Pons (tissue), 1 donor: ENCODE data around the gene THAP5.
A peak's percentile ranks its signal among the peaks of the same experiment; 100 is the strongest.

Experiments used
- DNase-seq: peaks from one replicate; pipeline ENCODE4 v3.0.0-alpha.2; 2016; ENCODE audit warnings: low spot score

Gene THAP5, protein sequence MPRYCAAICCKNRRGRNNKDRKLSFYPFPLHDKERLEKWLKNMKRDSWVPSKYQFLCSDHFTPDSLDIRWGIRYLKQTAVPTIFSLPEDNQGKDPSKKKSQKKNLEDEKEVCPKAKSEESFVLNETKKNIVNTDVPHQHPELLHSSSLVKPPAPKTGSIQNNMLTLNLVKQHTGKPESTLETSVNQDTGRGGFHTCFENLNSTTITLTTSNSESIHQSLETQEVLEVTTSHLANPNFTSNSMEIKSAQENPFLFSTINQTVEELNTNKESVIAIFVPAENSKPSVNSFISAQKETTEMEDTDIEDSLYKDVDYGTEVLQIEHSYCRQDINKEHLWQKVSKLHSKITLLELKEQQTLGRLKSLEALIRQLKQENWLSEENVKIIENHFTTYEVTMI

DNA sequence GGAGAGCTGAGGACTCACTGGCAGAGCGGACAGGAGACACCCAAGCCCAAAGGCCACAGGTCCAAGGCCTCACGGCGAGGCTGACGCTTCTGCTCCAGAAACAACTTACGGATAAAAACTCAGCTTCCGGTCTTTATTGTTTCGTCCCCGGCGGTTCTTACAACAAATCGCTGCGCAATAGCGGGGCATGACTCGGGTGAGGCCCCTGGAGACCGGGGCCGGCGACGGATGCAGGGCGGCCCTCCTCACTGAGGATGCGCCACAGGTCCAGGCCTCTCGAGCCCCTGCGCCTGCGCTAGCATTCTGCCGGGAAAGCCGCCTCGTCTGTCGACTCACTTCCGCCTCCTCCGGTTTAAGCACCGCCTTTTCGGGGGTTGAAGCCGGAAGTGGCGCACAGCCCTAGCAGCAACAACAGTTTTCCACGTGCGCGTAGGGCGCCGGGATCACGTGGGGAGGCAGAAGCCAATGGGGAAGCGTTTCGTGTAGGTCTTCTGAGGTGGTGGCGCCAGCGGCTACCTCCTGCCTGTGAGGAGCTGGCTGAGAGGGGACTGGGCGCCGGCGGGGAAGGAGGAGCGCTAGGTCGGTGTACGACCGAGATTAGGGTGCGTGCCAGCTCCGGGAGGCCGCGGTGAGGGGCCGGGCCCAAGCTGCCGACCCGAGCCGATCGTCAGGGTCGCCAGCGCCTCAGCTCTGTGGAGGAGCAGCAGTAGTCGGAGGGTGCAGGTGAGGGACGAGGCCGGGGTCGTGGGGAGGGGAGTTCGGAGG, at the start of gene THAP5, which contains the start of gene DNAJB9:
Gene THAP5, minus strand, starts transcription at position 326 of the 765 bp plus-strand sequence. Its CDS starts 137 bp downstream, at position 189.
Gene DNAJB9, plus strand, starts transcription at position 494 of the 765 bp plus-strand sequence. CDS start 1,853 bp downstream, outside the sequence.
- DNase-seq, result peak; percentile 100

DNA sequence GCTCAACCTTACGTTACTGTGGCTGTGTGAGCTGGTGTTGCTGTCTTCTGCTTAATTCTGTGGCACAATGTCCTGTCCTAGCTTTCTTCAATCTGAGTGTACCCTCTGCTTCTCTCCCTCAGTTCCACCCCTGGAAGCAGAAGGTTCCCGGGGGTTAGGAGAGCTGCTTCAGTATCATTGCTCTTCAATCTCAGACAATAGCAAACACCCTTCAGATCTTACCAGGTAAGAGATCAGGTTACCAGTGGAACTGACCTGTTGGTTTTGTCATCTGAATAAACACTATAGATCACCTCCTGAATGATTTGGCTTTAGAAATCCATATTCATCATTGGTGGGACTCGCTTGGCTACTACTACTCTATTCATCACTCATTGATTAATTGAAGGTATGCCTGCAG, 48.5 kb upstream of the THAP5 start:
- no peak for DNase-seq

DNA sequence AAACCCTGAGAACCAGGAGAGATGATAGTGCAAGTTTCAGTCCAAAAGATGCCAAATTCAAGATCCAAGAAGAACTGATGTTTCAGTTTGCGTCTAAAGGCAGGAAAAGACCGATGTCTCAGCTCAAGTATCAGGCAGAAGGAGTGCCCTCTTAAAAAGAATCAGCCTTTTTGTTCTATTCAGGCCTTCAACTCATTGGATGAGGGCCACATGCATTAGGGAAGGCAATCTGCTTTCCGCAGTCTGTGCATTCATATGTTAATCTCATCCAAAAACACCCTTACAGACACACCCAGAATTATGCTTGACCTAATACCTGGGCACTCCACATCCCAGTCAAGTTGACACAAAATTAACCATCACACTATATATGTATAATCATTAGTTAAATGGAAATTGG, 45.4 kb upstream of the THAP5 start:
- DNase-seq, result no peak

DNA sequence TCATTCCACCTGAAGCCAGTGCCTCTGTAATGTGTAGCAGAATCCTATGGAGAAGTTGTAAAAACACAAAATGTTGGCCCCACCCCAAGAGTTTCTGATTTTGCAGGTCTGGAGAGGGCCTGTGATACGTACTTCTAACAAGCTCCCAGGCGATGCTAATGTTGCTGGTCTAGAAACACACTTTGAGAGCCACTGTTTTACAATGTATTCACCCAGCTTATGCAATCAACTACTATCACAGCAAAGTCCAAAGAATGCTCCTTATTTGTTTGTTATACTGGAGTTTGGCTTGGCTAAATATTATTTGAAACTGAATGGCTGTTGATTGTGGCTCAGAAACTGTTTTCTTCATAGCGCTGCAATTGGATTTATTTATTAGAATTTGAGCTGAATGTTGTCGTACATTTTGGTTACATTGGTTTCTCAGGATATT, 44.5 kb upstream of the THAP5 start:
- DNase-seq, result no peak

DNA sequence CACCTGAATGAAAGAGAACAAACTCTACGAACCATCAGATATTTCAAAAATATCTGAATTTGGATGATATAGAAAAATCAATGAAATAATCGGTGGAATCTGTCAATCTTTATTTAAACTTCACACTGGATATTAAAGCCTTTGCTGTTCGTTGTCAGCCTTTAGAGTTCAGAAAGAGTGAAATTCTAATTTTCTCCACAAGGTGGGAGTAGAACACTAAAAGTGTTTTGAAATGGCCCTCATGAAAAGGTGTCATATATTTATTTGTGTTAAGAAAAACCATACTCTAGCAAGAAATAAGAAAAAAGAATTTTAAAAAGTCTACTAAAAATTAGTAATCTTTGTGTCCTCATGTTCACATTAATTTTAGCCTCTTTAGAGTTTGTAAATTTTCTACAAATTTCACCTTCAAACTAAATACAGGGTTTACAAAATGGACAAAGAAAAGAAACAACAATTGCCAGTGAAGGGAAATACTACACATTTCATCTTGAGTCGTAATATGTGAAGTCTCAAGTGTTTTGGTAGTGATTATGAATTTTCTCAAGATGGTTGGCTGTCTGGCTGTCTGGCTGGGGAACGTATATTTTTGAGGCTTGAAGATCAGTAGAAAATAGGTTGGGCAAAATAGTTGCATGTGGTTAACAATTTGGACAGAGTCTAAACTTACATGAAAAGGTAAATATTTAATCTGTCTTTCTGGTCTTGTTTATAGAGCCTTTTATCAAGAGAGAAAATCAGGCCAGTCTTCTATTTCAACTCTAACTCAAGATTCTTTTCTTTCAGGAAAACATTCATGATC, 43.8 kb upstream of the THAP5 start:
- DNase-seq, result peak; percentile 81

DNA sequence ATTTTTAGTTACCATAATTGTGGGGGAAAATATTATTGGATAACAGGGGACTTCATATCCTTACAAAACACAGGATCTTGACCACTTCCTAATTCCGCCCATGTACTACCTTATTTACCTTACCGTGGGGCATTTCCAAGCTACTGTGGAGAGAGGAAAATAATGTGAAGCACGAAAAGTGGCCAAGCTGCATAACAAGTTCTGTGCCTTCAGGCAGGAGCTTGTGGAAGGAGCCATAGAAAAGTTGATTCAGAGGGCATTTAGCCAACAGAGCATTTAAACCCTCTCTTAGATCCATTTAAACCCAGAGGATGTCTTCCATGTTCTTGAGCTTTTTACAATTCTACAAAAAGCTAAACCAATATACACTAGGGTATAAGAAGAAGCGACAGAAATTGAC, 41.8 kb upstream of the THAP5 start:
- DNase-seq, result no peak

DNA sequence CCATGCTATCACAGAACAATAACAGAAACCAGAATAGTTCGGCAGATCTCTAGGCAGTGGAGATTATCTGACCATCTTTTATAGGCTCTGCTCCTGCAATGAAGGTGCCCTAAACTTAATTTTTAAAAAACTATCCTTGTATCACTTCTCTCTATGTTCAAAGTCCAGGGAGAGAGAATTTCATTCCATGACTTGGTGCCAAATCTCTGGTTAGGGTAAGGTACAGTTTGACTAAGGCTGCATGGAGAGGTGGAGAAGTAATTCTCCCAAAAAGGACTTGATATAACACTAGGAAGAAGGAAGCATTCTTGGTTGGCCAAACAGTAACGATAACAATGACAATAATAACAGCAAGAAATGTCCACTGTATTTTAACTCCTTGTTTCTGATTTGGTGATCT, 40.1 kb upstream of the THAP5 start:
- no peak for DNase-seq

DNA sequence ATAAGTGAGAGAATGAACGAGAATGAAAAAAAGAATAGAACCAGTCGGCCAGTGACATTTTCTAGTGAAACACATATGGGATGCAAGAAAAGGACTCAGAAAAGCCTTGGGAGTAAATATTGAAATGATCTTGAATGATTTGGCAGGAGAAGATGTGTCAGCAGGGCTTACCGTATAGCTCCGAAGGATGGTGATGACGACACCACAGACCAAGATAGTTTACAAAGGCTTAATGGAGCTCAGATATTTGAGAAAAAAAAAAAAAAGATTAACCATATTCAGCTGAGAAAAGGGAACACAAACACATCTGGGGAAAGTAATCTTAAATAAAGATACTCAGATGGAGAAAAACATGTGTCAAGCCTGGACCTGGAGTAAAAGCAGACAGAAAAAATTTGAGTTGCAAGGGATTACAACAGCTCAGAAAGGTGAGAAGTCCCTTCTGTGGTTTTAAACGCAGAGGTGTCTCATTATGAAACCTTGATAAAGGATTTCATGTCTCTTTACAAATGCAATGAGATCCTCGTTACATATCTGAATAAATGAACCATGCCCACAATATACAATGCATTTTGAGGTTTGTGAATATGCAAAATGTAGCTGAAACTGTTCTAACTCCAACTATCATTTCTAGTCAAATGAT, 36.2 kb upstream of the THAP5 start:
- DNase-seq, result no peak

DNA sequence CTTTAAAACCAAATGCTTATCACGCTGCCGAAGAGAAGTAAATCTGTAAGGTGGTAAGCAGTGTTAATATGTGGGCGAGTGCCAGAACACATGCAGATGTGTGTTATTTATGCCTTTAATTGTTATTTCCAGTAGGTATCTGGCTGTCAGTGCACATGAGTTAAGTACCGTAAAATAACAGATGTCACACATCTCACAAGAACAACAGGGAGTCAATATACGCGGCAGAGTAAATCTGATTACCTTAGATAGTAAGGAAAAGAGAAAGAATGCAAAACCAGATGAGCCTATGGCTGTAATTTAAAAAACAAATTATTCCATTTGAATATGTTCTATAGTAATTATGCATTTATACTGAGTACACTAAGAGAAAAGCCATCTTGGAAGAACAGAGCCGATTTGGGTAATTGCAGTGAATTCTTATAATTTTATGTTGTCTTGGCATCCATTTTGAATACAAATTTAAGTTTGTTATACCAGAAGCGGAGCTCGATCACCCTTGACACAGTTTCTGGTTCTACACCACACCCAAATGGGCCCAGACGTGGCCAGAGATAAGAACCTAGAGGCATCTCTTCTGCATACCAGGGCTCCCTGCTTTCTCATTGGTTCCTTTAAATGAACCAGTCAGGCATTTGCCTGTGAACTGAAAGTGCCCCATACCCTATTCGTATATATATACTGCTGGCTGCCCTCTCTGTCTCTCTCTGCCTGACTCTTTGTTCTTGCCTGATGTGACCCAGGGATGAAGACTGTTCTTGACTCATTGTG, 35.0 kb upstream of the THAP5 start:
- no peak for DNase-seq

DNA sequence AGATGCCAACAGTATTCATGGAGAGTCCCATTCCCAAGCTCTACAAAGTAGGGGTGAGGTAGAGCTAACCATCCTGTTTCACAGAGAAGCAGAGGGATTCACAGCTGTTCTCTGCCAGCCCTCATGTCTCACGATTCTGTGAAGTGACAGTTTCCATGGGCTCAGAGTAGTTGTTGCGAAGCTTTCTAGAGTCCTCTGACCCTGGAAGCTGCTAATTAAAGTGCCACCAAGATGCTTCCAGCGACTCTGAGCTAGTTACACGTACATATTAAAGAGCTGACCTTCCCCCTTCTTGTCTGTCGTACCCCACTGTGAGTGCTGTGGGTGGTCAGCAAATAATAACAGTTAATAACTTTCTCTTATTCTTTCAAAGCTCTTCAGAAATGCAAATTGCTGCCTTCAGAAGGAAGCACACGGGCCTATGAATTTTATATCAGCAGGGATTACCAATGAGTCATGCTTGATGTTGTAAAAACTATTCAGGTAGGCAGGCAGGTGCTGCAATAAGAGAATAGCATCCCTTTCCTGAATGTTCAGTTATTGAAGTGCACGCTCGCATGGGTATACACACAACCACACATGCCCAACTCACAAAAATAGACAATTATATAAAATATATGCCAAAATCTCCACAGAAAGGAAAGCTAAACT, 34.3 kb upstream of the THAP5 start:
- no peak for DNase-seq

DNA sequence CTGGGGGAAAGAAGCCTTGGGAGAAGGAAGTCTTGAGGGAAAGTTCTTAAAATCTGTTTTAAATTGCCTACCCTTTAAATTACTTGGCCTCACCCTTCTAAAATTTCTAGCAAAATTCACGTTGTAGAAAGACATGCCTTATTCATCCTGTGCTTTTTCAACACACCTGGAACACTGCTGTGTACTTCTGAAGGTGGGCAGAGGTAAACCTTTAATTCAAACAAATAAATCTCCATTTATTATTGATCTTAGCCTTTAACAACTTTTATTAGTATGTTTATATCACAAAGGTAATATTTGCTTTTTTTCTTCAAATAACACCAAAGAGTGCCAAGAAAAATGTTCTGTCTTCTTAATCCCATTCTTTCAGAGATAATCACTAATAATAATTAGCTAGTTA, 30.9 kb upstream of the THAP5 start:
- no peak for DNase-seq

DNA sequence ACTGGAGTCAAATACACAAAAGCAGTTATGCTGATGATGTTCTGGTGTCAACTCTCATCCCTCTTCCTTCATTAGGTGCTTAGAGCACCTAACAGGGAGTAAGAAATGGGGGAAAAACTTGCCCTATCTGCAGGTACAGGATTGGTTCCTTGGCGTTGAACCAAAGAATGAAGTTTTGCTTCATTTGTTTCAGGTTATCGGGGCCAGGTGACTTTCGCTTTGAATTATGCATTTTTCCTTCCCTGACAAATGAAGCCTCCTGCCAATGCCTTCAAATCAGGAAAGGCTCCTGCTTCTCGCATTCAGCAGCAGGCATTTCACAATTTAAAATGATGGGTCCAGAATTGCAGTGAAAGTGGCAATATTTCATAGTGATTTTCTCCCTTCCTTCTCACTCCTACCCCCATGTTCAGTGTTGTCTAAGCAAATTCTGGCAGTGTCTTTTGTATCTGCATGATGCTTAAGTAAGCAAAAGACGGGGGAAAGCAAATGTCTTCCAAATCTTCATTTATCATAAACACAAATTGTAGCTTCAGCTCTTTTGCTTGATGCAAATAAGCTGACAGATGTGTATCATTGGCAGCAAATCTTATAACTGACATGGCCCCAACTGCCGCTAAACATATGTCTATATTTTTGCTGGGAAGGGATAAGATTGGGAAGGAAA, 29.5 kb upstream of the THAP5 start:
- DNase-seq, result no peak

DNA sequence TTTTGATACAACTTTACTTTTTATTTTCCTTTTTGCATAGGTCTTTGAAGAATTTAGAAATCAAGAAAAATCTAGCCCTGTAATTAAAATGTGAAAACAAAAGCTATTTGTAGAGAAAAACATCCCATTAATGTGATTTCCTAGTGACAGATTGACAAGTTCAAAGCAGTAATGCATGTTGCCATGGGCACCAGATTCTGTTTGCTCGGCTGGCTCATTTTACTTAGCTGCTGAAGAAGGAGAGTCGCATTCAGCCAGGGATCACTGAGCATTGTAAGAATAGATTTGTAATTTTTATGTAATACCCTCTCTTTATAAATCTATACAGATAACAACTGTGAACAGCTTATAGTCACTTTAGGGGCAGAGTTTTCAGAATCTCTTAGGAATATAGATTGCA, 28.6 kb upstream of the THAP5 start:
- no peak for DNase-seq

DNA sequence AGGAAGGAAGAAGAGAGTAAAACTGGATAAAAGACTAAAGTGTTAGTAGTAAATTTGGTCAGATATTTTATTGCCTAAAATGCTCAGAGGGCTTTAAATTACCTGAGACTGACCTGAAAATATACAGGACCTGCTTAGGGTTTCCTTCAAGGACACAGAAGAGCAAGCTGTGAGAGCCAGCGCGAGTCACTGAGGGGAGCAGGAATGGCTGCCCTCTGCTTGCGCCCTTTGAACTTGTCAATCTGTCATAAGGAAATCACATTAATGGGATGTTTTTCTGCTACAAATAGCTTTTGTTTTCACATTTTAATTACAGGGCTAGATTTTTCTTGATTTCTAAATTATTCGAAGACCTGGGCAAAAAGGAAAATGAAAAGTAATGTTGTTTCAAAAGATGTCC, 27.1 kb upstream of the THAP5 start:
- DNase-seq, result no peak

DNA sequence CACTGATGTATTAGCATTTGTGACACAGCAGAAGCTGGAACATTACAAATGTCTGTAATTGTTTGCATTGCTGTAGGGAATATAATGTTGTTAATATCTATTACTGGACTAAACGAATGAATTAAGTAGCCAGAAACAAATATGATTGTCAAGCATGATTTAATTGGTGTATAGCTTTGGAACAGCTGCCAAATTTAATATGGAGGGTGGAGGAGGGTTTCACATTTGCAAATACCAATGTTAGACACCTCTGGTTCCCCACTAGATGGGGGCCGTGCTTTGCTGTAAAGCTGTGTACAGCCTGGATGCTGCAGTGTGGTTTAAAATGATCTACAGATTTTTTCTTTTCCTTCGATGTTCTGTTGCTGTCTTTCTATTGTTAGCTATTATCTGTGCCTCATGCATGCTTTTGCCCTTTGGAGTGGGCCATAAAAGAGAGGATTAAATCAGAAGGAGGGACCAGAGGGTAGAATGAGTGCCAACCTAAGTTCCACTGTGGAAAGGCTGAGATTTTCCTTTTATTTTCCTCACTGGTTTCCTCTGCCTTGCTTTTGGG, 23.2 kb upstream of the THAP5 start:
- DNase-seq, result peak; percentile 15

DNA sequence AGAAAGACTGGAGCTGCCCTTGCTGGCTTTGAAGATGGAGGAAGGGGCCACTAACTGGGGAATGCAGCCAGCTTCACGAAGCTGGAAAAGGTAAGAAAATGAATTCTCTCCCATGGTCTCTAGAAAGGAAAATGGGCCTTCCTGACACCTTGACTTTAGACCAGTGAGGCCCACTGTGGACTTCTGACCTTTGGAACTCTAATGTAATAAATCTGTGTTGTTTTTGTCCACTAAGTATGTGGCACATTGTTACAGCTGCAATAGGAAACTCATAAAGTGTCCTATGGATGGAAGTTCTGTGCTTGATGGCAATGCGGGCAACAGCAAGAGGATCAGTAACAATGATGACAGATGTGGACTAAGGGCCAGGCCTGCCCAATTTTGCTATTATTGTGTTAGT, 21.1 kb upstream of the THAP5 start:
- DNase-seq, result no peak

DNA sequence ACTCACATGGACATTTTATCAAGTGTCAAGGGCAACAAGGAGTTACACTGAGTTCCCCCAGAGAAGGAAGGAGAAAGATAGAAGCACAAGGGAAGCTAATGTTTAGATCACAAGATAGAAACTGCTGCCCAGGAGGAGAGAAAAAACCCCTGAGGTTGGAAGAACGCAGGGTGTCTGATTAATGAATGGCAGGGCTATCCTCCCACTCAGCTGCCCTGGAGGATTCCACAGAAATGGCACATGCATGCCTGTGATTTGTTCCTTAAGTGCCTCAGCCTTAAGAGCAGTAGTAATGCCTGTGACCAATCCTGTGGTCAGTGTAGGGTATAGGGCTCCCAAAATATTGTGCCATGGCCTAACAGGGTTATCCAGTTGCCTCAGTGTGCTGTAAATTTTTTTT, 20.4 kb upstream of the THAP5 start:
- no peak for DNase-seq

DNA sequence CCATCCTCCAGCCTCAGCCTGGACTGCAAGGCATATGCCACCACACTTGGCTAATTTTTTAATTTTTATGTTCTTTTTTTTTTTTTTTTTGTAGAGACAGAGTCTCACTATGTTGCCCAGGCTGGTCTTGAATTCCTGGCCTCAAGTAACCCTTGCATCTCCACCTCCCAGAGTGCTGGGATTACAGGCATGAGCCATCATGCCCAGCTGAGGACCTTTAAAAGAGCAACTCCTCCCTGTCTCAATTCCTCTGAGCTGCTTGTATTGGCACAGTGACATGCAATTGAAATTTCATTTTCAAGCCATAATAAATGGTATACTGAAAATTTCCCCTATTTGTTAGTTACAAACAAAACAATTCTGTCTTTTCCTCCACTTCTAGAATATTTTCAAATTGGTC, 19.7 kb upstream of the THAP5 start:
- DNase-seq, result no peak

DNA sequence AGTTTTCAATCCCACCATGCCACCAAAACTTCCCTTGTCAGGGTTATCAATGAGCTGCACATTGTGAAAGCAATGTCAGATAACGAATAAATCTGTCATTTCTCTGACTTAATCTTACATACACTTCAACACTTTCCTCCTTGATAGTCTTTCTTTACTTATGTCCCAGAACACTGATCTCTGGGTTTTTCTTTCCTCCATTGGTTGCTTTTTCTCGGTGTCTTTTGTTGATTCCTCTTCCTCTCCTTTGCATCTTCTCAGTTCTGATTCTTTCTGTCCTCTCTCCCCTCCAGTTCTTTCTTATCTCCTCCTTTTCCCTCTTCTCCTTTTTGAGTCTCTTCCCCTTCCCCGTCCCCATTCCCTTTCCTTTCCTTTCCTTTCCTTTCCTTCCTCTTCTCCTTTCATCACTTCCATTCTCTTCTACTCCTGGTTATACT, 16.8 kb upstream of the THAP5 start:
- no peak for DNase-seq

DNA sequence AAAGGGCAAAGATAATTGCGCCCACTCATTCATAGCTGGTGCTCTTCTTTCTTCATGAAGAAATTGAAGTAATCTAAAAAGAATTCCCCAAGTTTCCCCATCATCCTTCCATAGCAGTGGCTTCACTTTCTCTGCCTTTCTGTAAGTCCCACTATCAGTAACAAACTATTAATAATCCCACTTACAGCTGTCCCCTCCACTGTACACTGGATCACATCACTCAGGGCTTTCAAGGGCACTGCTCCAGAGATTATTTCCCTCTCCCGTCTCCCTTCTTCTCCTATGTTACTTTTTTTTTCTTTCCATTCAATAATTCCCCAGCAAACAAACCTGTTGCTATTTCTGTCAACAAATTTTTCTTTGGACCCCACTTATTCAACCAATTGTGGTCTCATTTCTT, 16.3 kb upstream of the THAP5 start:
- no peak for DNase-seq
